Measurements from ENCODE around the gene BMP2K. TPM values are rescaled to one million over a fixed set of nuclear protein-coding genes. Genes with fewer than 3 reads are reported as not detected.

BMP2K gene
- 9.0 TPM for polyA plus RNA-seq (2013, experiment 1 of 2; ENCODE audit: insufficient read length)
- 7.5 TPM for polyA plus RNA-seq (2013, experiment 2 of 2; ENCODE audit: insufficient read length)

GRCh38 chr4:78776079-78776728 is at the start of gene BMP2K:
Gene BMP2K (plus strand): TSS chr4:78776350. CDS start chr4:78776544, 194 bp downstream.
- peak; percentile 81 for DNase-seq

DNA sequence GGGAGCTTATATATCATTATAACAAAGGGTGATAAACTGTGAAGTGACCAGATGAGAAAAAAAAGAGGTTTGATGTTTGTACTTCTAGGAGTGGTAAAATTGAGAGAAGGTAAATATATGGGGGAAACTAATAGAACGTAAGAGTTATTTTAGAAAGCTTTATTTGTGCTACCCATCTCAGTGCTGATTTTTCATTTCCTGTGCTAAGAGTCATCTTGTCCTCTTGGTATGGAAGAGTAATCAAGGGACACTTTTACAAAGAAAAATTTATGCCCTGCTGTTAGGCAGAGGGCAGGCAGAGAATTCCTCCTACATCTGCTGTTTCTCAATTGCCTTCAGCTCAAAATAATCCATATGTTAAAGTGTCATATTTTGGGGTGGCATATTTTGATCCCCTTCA is 49.6 kb upstream of the BMP2K start:
- DNase-seq: no peak

DNA sequence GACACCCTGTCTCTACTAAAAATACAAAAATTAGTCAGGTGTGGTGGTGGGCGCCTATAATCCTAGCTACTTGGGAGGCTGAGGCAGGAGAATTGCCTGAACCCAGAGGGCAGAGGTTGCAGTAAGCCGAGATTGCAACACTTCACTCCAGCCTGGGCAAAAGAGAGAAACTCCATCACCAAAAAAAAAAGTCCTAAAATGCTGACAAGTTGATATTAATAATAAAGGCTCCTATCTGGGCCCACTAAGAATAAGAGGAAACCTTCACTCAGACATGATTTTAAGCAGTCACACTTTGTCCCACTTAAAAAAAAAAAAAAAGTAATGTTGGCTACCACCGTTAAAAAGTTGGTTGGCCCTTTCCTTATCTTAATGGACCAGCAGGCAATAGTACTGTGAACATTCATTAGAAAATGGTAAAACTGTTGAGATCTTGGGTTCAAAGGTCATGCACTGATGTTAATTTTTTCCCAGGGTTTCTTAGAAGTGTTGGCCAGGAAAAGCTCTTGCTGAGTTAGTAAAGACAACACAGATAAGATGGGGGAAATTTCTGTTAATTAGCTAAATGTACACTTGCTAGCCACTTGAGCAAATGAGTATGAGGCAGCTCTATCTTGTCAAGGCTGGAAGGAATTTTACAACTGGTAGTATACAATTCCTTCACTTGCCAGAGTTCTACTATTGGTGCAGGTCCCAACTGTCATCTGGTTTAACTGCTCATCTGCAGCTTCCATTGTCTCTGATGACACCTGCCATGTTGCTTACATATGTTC is 43.6 kb upstream of the BMP2K start:
- DNase-seq: no peak

GRCh38 chr4:78734441-78735162 is 41.5 kb upstream of the BMP2K start:
- DNase-seq: peak; percentile 69

DNA sequence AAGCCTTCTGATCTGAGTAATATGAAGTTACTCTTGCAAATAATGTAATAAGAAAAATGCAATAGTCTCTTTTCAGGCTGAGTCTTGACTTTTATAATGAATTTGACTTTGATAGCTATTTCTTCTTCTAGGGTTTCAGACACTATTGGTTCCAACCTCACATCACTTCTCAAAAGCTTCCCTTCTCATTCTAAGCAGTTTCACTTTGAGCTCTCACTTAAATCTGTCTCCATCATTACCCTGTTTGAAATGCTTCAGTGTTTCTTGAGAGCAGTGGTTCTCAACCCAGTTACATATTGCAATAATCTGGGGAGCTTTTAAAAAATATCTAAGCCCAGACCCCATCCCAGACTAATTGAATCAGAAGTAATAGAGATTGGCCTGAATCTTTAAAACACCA is 40.5 kb upstream of the BMP2K start:
- DNase-seq: no peak

DNA sequence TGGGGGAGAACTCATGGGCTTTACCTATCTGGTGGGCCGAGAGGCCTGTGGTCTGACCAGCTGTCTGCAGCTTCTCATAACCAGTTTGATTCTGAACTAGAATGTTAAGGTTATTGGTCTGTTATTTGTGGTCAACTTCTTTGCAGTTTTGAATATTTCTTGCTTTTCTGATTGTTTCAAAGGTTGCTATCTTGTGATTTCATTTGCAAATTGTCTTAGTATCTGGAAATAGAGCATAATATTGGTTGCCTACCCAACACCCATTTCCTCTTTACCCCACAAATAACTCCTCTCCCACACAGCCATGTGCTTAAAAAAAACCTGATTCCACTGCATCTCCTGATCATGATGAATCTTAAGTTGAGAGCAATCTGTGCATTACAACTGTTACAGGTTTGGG is 39.1 kb upstream of the BMP2K start:
- DNase-seq: no peak

- DNase-seq: no peak
Measured at GRCh38 chr4:78737973-78738372, 38.2 kb upstream of the BMP2K start.

- no peak for DNase-seq
Measured at GRCh38 chr4:78742300-78742699, 33.9 kb upstream of the BMP2K start.

DNA sequence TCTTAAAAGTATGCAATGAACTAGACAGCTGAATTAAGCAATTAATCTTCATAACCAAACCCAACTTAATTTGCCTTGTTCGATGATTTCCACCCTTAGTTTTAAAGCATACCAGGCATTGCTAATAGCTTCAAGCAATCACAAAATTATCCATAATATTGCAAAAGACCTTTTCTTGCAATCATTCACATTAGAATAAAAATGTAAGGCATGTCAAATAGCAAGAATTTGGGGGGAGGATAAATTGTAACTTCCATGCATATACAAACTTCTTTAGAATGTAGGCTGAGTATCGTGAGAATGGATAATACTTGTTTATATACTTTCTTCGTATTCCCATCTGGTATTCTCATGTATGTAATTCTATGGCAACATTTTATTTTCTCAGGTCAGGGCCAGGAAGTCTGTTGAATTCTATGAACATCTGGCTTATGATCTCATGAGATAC is 28.7 kb upstream of the BMP2K start:
- peak; percentile 82 for DNase-seq

DNA sequence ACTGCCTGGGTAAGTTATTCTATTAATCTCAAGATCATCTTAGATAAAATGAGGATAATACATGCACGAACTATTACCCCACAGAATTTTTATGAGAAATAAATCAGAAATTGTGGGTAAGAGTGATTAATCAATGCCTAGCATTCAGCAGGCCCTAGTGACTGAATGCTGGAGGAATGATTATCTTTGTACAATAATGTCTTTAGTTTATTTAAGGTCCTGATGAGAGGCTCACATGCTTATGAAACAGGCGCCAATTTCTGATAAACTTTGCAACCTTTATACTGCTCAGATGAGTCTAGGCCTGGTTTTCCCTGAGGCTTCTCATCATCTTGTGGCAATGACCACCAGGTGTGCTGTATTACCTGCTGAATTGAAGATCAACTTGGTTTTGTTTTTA is 27.8 kb upstream of the BMP2K start:
- peak; percentile 40 for DNase-seq

GRCh38 chr4:78749258-78749971 is 26.7 kb upstream of the BMP2K start:
- peak; percentile 16 for DNase-seq

GRCh38 chr4:78749972-78750727 is 26.0 kb upstream of the BMP2K start:
- DNase-seq: no peak

GRCh38 chr4:78753091-78753490 is 23.1 kb upstream of the BMP2K start:
- no peak for DNase-seq

DNA sequence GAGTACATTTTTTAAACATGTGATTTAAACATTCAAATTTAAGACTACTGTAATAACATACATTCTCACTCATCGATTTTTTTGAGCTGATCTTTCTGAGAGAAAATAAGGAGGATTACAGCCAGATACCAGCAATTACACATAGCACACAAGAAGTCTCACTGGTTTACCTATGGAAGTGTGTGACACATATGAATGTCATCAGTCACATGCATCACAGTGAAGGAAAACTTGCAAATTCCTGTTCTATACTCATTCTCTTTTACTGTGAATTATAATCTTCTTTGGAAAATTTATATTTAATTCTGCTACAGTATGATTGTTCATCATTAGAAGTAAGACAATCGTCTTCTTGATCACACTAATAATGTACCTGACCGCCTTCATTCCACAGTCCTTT is 21.3 kb upstream of the BMP2K start:
- DNase-seq: no peak

GRCh38 chr4:78756137-78756536 is 20.0 kb upstream of the BMP2K start:
- no peak for DNase-seq

DNA sequence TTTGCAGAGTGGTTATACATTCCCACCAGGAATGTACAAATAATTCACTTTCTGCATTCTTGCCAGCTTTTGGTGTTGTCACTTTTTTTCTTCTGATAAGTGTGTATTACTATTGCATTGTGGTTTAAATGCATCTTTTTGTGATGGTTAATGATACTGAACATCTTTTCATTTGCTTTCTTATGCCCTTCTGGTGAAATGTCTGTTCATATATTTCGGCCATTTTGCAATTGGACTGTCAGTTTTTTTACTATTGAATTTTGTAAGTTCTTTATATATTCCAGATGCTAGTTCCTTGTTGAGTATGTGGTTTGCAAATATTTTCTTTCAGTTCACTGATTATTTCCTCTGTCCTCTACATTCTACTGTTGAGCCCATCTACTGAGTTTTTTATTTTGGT is 19.4 kb upstream of the BMP2K start:
- DNase-seq: no peak

DNA sequence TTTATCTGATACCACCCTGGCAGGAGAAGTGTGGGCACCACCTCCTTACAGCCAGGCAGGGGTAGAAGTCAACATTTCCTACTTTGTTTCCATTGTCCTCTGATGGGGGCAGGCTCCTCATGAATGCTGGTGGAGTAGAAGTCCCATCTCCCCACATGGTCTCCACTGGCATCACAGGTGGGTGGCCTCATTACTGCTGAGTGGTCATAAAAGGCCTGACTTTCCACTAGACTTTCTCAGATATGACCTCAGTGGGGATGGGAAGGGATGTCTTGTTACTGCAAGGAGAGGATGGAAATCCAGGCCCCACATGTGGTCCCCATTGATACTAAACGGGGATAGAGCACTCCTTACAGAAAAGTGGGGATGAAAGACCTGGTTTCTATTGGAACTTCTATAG is 18.6 kb upstream of the BMP2K start:
- no peak for DNase-seq

DNA sequence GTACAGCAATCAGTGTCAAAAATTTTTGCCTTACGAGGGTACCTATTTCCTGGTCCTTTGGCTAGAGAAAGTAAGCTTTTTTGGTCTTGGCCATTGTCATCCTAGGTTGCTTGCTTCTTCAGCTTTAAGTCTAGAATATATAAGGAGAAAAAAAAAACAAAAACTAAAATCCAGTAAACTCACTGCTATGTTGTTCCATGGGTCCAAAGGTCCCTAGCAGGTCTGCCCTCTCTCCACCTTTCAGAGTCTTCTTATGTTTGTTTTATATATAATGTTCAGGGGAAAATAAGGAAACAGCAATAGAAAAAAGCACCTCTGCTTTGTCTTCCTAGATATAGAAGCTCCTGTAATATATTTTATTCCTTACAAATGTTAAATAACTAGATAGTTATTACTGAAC is 18.1 kb upstream of the BMP2K start:
- no peak for DNase-seq

DNA sequence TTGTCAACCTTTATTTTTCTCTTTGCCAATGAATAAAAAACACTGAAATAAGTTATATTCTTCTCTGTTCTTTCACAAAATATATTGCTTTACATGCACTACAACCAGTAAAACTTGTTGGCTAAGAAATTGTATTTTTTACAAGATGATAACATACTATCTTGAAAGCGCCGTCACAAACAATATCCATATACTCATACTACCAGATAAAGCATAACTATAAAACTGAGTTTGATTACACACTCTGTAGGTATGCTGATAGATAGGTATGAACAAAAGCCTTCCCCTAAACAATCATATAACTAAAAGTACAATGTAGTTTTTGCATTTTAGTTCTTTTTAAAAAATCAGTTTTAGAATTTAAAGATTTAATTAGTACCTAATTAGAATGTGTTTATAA is 13.6 kb upstream of the BMP2K start:
- DNase-seq: no peak

DNA sequence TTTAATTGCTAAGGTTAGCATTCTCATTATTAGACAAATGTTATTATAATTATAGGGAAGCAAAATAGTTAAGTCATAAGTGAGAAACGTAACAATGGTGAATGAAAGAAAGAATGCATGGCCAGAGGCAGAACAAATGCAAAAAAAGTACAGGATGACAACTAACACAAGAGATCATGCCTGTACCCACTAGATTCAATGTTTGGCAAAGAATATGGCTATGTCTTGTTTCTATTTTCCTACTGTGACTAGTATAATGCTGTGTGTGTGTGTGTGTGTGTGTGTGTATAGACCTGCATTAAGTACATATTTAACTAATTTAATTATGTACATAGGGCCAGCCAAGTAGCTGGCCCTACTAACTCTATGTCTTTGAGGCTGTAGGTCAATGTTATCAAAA is 12.9 kb upstream of the BMP2K start:
- no peak for DNase-seq

DNA sequence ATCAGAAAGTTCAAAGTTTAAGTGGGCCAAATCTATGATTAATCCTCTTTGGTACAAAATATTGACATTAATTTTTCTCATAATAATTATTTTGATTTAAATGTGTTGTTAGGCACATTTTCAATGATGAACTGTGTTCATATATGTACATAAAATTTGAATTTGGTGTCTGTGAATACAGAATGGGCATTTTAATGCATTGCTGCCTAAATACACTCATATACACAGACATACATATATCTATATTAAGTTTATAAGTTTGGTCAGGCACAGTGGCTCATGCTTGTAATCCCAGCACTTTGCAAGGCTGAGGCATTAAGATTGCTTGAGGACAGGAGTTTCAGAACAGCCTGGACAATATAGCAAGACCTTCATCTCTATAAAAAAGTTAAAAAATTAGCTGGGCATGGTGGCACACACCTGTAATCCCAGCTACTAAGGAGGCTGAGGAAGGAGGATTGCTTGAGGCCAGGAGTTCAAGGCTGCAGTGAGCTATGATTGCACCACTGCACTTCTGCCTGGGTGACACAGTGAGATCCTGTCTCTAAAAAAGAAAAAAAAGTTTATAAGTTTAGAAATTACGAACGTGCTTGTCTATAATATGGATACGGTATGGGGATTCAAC is 12.3 kb upstream of the BMP2K start:
- no peak for DNase-seq
